K562 (cell line): ENCODE results near the gene MDC1. TPM values are rescaled to one million over a fixed set of nuclear protein-coding genes. Genes with fewer than 3 reads are reported as not detected.

Source experiments
- CREB3L1 ChIP-seq: fragments of 450-650 bp; IDR thresholded peaks from 2 replicates; pipeline ENCODE4 v1.6.1; 2014; ENCODE audit warnings: low read depth, mild to moderate bottlenecking, moderate library complexity, borderline replicate concordance
- FOXK2 ChIP-seq, 2 experiments: fragments of 450-650 bp; IDR thresholded peaks in 1 of 2; conservative IDR thresholded peaks in 1 of 2; 2 replicates each; pipeline ENCODE4 v1.6.1; 2016; ENCODE audit warnings: low read depth in 2 of 2, mild to moderate bottlenecking in 1 of 2
- GABPB1 ChIP-seq: sonication (generic); formaldehyde crosslinking; IDR thresholded peaks from 2 replicates; pipeline ENCODE4 v1.8.0; 2022; ENCODE audit warnings: mild to moderate bottlenecking, missing genetic modification reagents
- HDAC2 ChIP-seq: fragments of 450-650 bp; IDR thresholded peaks from 2 replicates; pipeline ENCODE4 v1.6.1; 2016; ENCODE audit warnings: mild to moderate bottlenecking
- HMGN3 ChIP-seq: IDR thresholded peaks from 2 replicates; pipeline ENCODE4 v1.6.1; 2011; ENCODE audit warnings: borderline replicate concordance, low read depth, mild to moderate bottlenecking, mixed read lengths, low read length; ENCODE audit not compliant: insufficient read length; ENCODE audit errors: extremely low read depth
- IRF2 ChIP-seq: sonication (generic); formaldehyde crosslinking; IDR thresholded peaks from 2 replicates; pipeline ENCODE4 v1.8.1; 2022; ENCODE audit warnings: mild to moderate bottlenecking, missing genetic modification reagents
- LEF1 ChIP-seq: fragments of 450-650 bp; IDR thresholded peaks from 2 replicates; pipeline ENCODE4 v1.6.1; 2016; ENCODE audit warnings: mild to moderate bottlenecking
- MAFF ChIP-seq: IDR thresholded peaks from 2 replicates; pipeline ENCODE4 v1.6.1; 2012; ENCODE audit warnings: low read length, improper control_type of control experiment
- NONO ChIP-seq, 2 experiments: fragments of 200-400 bp in 1 of 2; fragments of 450-650 bp in 1 of 2; formaldehyde crosslinking in 1 of 2; IDR thresholded peaks; 2 replicates each; pipeline ENCODE4 v1.6.1; 2017; ENCODE audit warnings: low read depth in 2 of 2, mild to moderate bottlenecking in 2 of 2, moderate library complexity in 2 of 2, low read length in 1 of 2
- NR3C1 ChIP-seq: sonication (generic); formaldehyde crosslinking; IDR thresholded peaks from 2 replicates; pipeline ENCODE4 v1.8.1; 2022; ENCODE audit warnings: missing genetic modification reagents
- POLR2G ChIP-seq: fragments of 200-400 bp; formaldehyde crosslinking; IDR thresholded peaks from 2 replicates; pipeline ENCODE4 v1.6.1; 2017; ENCODE audit warnings: low read depth, mild to moderate bottlenecking, antibody characterized with exemption, low read length, moderate library complexity
- RAD21 ChIP-seq, 2 experiments: fragments of 250-450 bp in 1 of 2; fragments of 450-650 bp in 1 of 2; sonication (Bioruptor Pico) in 1 of 2; formaldehyde crosslinking in 1 of 2; IDR thresholded peaks in 1 of 2; conservative IDR thresholded peaks in 1 of 2; 2 replicates each; pipeline versions ENCODE4 v1.4.0 to v1.8.0; 2020 to 2022; ENCODE audit warnings: mild to moderate bottlenecking in 2 of 2, moderate library complexity in 1 of 2
- RBM22 ChIP-seq: fragments of 200-400 bp; formaldehyde crosslinking; IDR thresholded peaks from 2 replicates; pipeline ENCODE4 v1.6.1; 2018; ENCODE audit warnings: low read length, low read depth; ENCODE audit not compliant: poor library complexity, severe bottlenecking
- SMARCA5 ChIP-seq: fragments of 450-650 bp; IDR thresholded peaks from 2 replicates; pipeline ENCODE4 v1.6.1; 2016
- TCFL5 ChIP-seq: fragments of 250-450 bp; sonication (Bioruptor Pico); conservative IDR thresholded peaks from 2 replicates; pipeline ENCODE4 v1.6.1; 2021; ENCODE audit warnings: mild to moderate bottlenecking, moderate library complexity, matching md5 sums
- polyA plus RNA-seq, 8 experiments: library from polyadenylated mRNA; depleted of rRNA in 4 of 8; stranded (reverse) in 5 of 8; unstranded in 3 of 8; fragments of >200 nt; fragmentation: Nextera tagmentation in 2 of 8; fragmentation: Illumina TruSeq in 1 of 8; extraction: Ambion mirVana in 2 of 8; extraction: Trizol in 1 of 8; gene quantifications; 2 replicates each; pipeline versions ENCODE4 v1.2.1 to v1.2.3, GENCODE V29; 2011 to 2014; ENCODE audit warnings: inconsistent platforms in 1 of 8, missing spikeins in 1 of 8
- total RNA-seq, 7 experiments: library from RNA; depleted of rRNA in 6 of 7; stranded (reverse); fragments of >200 nt in 6 of 7; fragmentation: Illumina TruSeq in 2 of 7; extraction: Trizol in 2 of 7; gene quantifications; 2 replicates each; pipeline versions ENCODE4 v1.2.1 to v1.2.3, GENCODE V29; 2011 to 2021; ENCODE audit warnings: low replicate concordance in 1 of 7
- TF ChIP-seq, protein P1 (sequence below), 2 experiments: fragments of 450-650 bp in 1 of 2; sonication (generic) in 1 of 2; formaldehyde crosslinking in 1 of 2; IDR thresholded peaks; 2 replicates each; pipeline versions ENCODE4 v1.7.1 to v1.9.0; 2016 to 2022; ENCODE audit warnings: inconsistent platforms in 1 of 2, mild to moderate bottlenecking in 1 of 2, missing genetic modification reagents in 1 of 2

Gene MDC1
- total and polyA plus RNA-seq, 9 of the 15 experiments (the other 6 are each of a cell fraction or from before 2014, with no cell fraction given): 8.2 to 114 (median 20.0) TPM

DNA sequence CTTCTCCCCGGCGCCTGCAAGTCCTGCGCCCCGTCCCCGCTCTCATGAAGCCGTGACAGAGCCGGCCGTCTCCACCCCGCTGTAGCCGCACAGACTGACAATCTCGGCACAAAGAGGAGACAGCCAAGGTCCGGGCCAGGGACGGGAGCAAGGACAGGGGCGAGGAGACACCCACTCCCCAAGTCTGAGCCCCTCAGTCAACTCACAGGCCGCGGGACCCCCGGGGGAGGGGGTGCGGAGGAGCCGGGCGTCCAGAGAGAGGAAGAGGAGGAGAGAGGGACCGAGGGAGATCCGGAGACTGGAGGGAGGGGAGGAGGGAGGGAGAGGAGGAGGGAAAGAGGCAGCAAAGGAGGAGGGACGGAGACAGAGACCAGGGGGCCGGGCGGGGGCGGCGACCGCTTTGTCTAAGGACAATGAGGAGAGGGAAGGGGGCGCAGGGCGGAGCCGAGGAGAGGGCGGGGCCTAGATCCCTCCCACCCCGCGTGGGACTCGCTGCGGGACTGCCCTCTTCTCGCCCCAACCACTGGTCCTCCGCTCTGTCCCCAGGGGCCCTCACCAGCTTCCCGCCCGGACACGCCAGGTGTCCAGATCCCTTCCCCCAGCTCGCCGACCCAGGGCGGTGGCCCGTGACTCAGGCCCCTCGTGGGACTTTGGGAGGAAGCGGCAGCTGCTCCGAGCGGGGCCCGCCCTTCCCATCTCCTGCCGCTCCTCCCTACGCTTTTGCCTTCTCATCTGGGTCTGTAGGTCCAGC is 30.0 kb downstream of the MDC1 start (continued):
- TF ChIP-seq, protein P1, sequence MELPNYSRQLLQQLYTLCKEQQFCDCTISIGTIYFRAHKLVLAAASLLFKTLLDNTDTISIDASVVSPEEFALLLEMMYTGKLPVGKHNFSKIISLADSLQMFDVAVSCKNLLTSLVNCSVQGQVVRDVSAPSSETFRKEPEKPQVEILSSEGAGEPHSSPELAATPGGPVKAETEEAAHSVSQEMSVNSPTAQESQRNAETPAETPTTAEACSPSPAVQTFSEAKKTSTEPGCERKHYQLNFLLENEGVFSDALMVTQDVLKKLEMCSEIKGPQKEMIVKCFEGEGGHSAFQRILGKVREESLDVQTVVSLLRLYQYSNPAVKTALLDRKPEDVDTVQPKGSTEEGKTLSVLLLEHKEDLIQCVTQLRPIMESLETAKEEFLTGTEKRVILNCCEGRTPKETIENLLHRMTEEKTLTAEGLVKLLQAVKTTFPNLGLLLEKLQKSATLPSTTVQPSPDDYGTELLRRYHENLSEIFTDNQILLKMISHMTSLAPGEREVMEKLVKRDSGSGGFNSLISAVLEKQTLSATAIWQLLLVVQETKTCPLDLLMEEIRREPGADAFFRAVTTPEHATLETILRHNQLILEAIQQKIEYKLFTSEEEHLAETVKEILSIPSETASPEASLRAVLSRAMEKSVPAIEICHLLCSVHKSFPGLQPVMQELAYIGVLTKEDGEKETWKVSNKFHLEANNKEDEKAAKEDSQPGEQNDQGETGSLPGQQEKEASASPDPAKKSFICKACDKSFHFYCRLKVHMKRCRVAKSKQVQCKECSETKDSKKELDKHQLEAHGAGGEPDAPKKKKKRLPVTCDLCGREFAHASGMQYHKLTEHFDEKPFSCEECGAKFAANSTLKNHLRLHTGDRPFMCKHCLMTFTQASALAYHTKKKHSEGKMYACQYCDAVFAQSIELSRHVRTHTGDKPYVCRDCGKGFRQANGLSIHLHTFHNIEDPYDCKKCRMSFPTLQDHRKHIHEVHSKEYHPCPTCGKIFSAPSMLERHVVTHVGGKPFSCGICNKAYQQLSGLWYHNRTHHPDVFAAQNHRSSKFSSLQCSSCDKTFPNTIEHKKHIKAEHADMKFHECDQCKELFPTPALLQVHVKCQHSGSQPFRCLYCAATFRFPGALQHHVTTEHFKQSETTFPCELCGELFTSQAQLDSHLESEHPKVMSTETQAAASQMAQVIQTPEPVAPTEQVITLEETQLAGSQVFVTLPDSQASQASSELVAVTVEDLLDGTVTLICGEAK (IDR thresholded peaks at IDR 0.05): peak; percentile 62
- TF ChIP-seq, protein P1 (CRISPR knock-in tag; IDR thresholded peaks at IDR 0.05): no peak
- no peak for TF ChIP-seq TCFL5 (CRISPR knock-in tag)
- peak; percentile 63; the same call in 1 of the 2 replicates for TF ChIP-seq CREB3L1
- TF ChIP-seq RBM22: peak; percentile 63
- TF ChIP-seq RAD21 (CRISPR knock-in tag; conservative IDR thresholded peaks at IDR 0.05 in 1 of 2, IDR thresholded peaks at IDR 0.05 in 1 of 2): no peak
- no peak; the same call in 1 of the 2 replicates for TF ChIP-seq MAFF
- TF ChIP-seq GABPB1: peak; percentile 73; the same call in 1 of the 2 replicates
- TF ChIP-seq LEF1: peak; percentile 85
- no peak for TF ChIP-seq NR3C1 (CRISPR knock-in tag)
- peak; percentile 85 for TF ChIP-seq POLR2G
- peak; percentile 92 for TF ChIP-seq HMGN3
- peak; percentile 96 for TF ChIP-seq HDAC2
- no peak for TF ChIP-seq IRF2
- peak; percentile 72; the same call in 1 of the 2 replicates for TF ChIP-seq SMARCA5
- TF ChIP-seq FOXK2 (conservative IDR thresholded peaks at IDR 0.05 in 1 of 2, IDR thresholded peaks at IDR 0.05 in 1 of 2; ENCODE audit: low read depth in 2 of 2): peak in 1 of 2 experiments; percentile 23; a peak in 1 of 4 replicates
- no peak for TF ChIP-seq NONO (IDR thresholded peaks at IDR 0.05; ENCODE audit: low read depth in 2 of 2, low read length in 1 of 2)
